GM23248 (cell line): Measurements from ENCODE around the gene MFSD6.

Experiments used
- EZH2 ChIP-seq: fragments of 200-600 bp; sonication (generic); IDR thresholded peaks from 2 replicates; pipeline ENCODE4 v1.6.1; 2018; ENCODE audit warnings: antibody characterized with exemption, mild to moderate bottlenecking; ENCODE audit not compliant: insufficient read depth, poor library complexity, severe bottlenecking
- EZH2phosphoT487 ChIP-seq: fragments of 200-600 bp; sonication (generic); IDR thresholded peaks from 2 replicates; pipeline ENCODE4 v1.6.1; 2018; ENCODE audit warnings: antibody characterized with exemption, moderate library complexity, mild to moderate bottlenecking, low read depth; ENCODE audit not compliant: insufficient read depth

GRCh38 chr2:190533968-190534309, 125.8 kb downstream of the MFSD6 start:
- TF ChIP-seq EZH2 (no peak), EZH2phosphoT487 (no peak)
